ENCODE results near the gene HOXB7. TPM values are rescaled to one million over a fixed set of nuclear protein-coding genes. Genes with fewer than 3 reads are reported as not detected.

HOXB7 gene
- total and polyA plus RNA-seq, 2 of the 13 experiments (the other 11 are each of a cell fraction or from before 2014, with no cell fraction given), result 0.04 TPM; not detected in 1

DNA sequence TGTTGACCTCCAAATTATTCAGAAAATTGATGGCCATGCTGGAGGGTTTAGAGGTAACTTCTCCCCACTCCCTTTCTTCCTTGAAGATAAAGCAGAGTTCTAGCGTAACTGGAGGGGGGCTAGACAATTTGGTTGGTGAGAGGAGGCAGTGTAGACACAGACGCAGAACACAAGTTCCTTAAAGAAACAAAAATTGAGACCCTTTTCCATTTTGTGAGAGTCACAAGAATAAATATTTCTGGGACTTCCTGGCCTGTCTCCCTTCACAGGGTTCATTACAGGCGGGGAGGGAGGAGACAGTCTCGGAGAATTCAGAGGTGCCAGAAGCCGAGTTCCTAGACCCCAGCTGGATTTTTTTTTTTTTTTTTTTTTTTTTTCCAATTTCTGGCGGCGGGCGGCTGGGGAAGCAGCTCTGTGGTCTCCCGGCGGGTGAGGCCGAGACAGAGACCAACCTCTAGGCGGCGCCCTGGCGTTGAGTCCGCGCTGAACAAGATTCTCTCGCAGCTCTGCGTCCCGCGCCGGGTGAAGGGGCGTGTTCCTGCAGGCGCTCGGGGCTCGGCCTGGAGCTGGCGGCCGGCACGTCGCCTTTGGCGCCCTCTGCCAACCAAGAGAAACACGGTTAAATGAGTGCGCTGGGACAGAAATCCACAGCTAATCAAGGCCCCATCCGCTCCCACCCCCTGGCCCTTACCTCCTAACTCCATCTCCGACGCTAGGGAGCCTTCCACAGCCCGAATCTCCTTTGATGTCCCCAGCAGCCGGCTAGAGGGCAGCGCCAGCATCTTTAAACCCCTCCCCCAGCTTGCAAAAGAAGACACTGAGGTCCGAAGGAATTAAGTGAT, 25.6 kb upstream of the HOXB7 start (continued):
- TF ChIP-seq, protein P1, sequence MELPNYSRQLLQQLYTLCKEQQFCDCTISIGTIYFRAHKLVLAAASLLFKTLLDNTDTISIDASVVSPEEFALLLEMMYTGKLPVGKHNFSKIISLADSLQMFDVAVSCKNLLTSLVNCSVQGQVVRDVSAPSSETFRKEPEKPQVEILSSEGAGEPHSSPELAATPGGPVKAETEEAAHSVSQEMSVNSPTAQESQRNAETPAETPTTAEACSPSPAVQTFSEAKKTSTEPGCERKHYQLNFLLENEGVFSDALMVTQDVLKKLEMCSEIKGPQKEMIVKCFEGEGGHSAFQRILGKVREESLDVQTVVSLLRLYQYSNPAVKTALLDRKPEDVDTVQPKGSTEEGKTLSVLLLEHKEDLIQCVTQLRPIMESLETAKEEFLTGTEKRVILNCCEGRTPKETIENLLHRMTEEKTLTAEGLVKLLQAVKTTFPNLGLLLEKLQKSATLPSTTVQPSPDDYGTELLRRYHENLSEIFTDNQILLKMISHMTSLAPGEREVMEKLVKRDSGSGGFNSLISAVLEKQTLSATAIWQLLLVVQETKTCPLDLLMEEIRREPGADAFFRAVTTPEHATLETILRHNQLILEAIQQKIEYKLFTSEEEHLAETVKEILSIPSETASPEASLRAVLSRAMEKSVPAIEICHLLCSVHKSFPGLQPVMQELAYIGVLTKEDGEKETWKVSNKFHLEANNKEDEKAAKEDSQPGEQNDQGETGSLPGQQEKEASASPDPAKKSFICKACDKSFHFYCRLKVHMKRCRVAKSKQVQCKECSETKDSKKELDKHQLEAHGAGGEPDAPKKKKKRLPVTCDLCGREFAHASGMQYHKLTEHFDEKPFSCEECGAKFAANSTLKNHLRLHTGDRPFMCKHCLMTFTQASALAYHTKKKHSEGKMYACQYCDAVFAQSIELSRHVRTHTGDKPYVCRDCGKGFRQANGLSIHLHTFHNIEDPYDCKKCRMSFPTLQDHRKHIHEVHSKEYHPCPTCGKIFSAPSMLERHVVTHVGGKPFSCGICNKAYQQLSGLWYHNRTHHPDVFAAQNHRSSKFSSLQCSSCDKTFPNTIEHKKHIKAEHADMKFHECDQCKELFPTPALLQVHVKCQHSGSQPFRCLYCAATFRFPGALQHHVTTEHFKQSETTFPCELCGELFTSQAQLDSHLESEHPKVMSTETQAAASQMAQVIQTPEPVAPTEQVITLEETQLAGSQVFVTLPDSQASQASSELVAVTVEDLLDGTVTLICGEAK (IDR thresholded peaks at IDR 0.05), result no peak
- TF ChIP-seq, protein P1 (CRISPR knock-in tag; IDR thresholded peaks at IDR 0.05), result no peak
- no peak for TF ChIP-seq ARHGAP35 (CRISPR knock-in tag; IDR thresholded peaks at IDR 0.05; ENCODE audit: borderline replicate concordance)
- TF ChIP-seq, protein P2, sequence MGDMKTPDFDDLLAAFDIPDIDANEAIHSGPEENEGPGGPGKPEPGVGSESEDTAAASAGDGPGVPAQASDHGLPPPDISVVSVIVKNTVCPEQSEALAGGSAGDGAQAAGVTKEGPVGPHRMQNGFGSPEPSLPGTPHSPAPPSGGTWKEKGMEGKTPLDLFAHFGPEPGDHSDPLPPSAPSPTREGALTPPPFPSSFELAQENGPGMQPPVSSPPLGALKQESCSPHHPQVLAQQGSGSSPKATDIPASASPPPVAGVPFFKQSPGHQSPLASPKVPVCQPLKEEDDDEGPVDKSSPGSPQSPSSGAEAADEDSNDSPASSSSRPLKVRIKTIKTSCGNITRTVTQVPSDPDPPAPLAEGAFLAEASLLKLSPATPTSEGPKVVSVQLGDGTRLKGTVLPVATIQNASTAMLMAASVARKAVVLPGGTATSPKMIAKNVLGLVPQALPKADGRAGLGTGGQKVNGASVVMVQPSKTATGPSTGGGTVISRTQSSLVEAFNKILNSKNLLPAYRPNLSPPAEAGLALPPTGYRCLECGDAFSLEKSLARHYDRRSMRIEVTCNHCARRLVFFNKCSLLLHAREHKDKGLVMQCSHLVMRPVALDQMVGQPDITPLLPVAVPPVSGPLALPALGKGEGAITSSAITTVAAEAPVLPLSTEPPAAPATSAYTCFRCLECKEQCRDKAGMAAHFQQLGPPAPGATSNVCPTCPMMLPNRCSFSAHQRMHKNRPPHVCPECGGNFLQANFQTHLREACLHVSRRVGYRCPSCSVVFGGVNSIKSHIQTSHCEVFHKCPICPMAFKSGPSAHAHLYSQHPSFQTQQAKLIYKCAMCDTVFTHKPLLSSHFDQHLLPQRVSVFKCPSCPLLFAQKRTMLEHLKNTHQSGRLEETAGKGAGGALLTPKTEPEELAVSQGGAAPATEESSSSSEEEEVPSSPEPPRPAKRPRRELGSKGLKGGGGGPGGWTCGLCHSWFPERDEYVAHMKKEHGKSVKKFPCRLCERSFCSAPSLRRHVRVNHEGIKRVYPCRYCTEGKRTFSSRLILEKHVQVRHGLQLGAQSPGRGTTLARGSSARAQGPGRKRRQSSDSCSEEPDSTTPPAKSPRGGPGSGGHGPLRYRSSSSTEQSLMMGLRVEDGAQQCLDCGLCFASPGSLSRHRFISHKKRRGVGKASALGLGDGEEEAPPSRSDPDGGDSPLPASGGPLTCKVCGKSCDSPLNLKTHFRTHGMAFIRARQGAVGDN (CRISPR knock-in tag; IDR thresholded peaks at IDR 0.05), result peak; percentile 84
- peak; percentile 63; the same call in 1 of the 2 replicates for TF ChIP-seq ZSCAN31 (CRISPR knock-in tag; IDR thresholded peaks at IDR 0.05; ENCODE audit: low read depth)
- no peak for TF ChIP-seq SMC3 (IDR thresholded peaks at IDR 0.05; ENCODE audit: low read length)
- TF ChIP-seq ZNF460 (CRISPR knock-in tag; IDR thresholded peaks at IDR 0.05; ENCODE audit: borderline replicate concordance), result no peak
- 0 out of 2 replicates have a peak, but pooled peaks have one; percentile 50 for TF ChIP-seq ZNF773 (CRISPR knock-in tag; IDR thresholded peaks at IDR 0.05; ENCODE audit: borderline replicate concordance)
- no peak for TF ChIP-seq PPARG (CRISPR knock-in tag; conservative IDR thresholded peaks at IDR 0.05)
- peak; percentile 76; the same call in 1 of the 2 replicates for TF ChIP-seq MTA1 (CRISPR knock-in tag; IDR thresholded peaks at IDR 0.05; ENCODE audit: borderline replicate concordance)
- TF ChIP-seq CENPT (CRISPR knock-in tag; IDR thresholded peaks at IDR 0.05; ENCODE audit: low read depth), result no peak
- no peak for TF ChIP-seq ZNF354B (CRISPR knock-in tag; IDR thresholded peaks at IDR 0.05)
- TF ChIP-seq LCORL (IDR thresholded peaks at IDR 0.05), result no peak
- TF ChIP-seq LCORL (CRISPR knock-in tag; IDR thresholded peaks at IDR 0.05), result peak; percentile 56; the same call in 1 of the 2 replicates
- TF ChIP-seq ZNF263 (CRISPR knock-in tag; IDR thresholded peaks at IDR 0.05), result peak; percentile 53; the same call in 1 of the 2 replicates
- TF ChIP-seq SRSF9 (IDR thresholded peaks at IDR 0.05; ENCODE audit: borderline replicate concordance, insufficient read depth, low read depth, low read length, poor library complexity, severe bottlenecking), result no peak
- TF ChIP-seq NBN (conservative IDR thresholded peaks at IDR 0.05), result no peak

All from HepG2 (cell line).